Suppressor macrophage treated with lipopolysaccharide for 4 hours (primary cell): Measurements from ENCODE around the gene RHOF.
"Not testable (repeated sequence)": the region's sequence is repeated elsewhere in the genome, so short reads cannot be mapped to it uniquely, and the experiment has no call there.

Source experiments
- DNase-seq: peaks from one replicate; pipeline ENCODE4 v3.0.0-alpha.2; 2020

Gene RHOF

GRCh38 chr12:121770813-121771625, 22.5 kb downstream of the RHOF start:
- DNase-seq = no peak

GRCh38 chr12:121770388-121770787, 23.1 kb downstream of the RHOF start:
- no peak for DNase-seq

GRCh38 chr12:121769831-121770301, 23.6 kb downstream of the RHOF start:
- DNase-seq = no peak

GRCh38 chr12:121769297-121769830, 24.1 kb downstream of the RHOF start:
- no peak for DNase-seq

GRCh38 chr12:121767525-121768016, 25.9 kb downstream of the RHOF start:
- DNase-seq = no peak

- DNase-seq = no peak
Observed at GRCh38 chr12:121766290-121767039, 27.0 kb downstream of the RHOF start.

- no peak for DNase-seq
Observed at GRCh38 chr12:121765573-121765972, 27.9 kb downstream of the RHOF start.

GRCh38 chr12:121764808-121765207, 28.7 kb downstream of the RHOF start:
- no peak for DNase-seq

- no peak for DNase-seq
Observed at GRCh38 chr12:121762269-121762668, 31.2 kb downstream of the RHOF start.

GRCh38 chr12:121758536-121758935, 35.0 kb downstream of the RHOF start:
- DNase-seq = not testable (repeated sequence)

- no peak for DNase-seq
Observed at GRCh38 chr12:121755591-121755990, 37.9 kb downstream of the RHOF start.

GRCh38 chr12:121754836-121755235, 38.7 kb downstream of the RHOF start:
- DNase-seq = no peak

- DNase-seq = no peak
Observed at GRCh38 chr12:121753844-121754264, 39.6 kb downstream of the RHOF start.

- DNase-seq = no peak
Observed at GRCh38 chr12:121751749-121752351, 41.6 kb downstream of the RHOF start.

- DNase-seq = no peak
Observed at GRCh38 chr12:121751034-121751433, 42.5 kb downstream of the RHOF start.

GRCh38 chr12:121750507-121750955, 43.0 kb downstream of the RHOF start:
- DNase-seq = no peak

GRCh38 chr12:121749267-121749666, 44.2 kb downstream of the RHOF start:
- DNase-seq = no peak

GRCh38 chr12:121748571-121749265, 44.8 kb downstream of the RHOF start:
- DNase-seq = peak; percentile 79

- no peak for DNase-seq
Observed at GRCh38 chr12:121748218-121748570, 45.3 kb downstream of the RHOF start.

GRCh38 chr12:121745545-121745944, 47.9 kb downstream of the RHOF start:
- not testable (repeated sequence) for DNase-seq

- peak; percentile 41 for DNase-seq
Observed at GRCh38 chr12:121741743-121742142, 51.7 kb downstream of the RHOF start.

- DNase-seq = no peak
Observed at GRCh38 chr12:121740847-121741246, 52.6 kb downstream of the RHOF start.
